ENCODE measurements around the gene PTCHD4. TPM values are rescaled to one million over a fixed set of nuclear protein-coding genes. Genes with fewer than 3 reads are reported as not detected.

The PTCHD4 gene
- 2.3 and 2.9 TPM in 2 replicates for polyA plus RNA-seq (2011; rRNA removed)
- 3.0 and 3.5 TPM in 2 replicates for polyA minus RNA-seq (2011; rRNA and poly(A)+ RNA removed)

GRCh38 chr6:48111143-48111506, at the start of gene PTCHD4:
Gene PTCHD4 (minus strand): TSS chr6:48111197. CDS start chr6:48068957, 42,240 bp downstream.
- Histone ChIP-seq H3K27ac (ENCODE audit: low read depth, low read length) (peak within 1 kb of the TSS; percentile 52), H3K27me3 (ENCODE audit: control insufficient read depth, insufficient read depth, low read length) (no peaks in the 10 kb centered on the region), H3K4me3 (ENCODE audit: low read depth, low read length) (peak within 1 kb of the TSS; percentile 55), H3K9me3 (ENCODE audit: control insufficient read depth, insufficient read depth, low read length) (no peaks in the 10 kb centered on the region)
- TF ChIP-seq CTCF (IDR thresholded peaks at IDR 0.05; ENCODE audit: low read depth, low read length), result no peak
- ChIA-PET POLR2A (no interaction called here), CTCF (no interaction called here)
- peak; percentile 6 for DNase-seq (ENCODE audit: low read depth, low spot score)

- no peak overlapping the region for H3K27ac ChIP-seq (ENCODE audit: low read depth, low read length)
- DNase-seq (ENCODE audit: low read depth, low spot score), result no peak
- POLR2A ChIA-PET, result no interaction called here
- CTCF ChIA-PET, result no interaction called here
- no peak for TF ChIP-seq CTCF (IDR thresholded peaks at IDR 0.05; ENCODE audit: low read depth, low read length)
- H3K9me3 ChIP-seq (ENCODE audit: control insufficient read depth, insufficient read depth, low read length), result no peaks in the 10 kb centered on the region
- H3K27me3 ChIP-seq (ENCODE audit: control insufficient read depth, insufficient read depth, low read length), result no peaks in the 10 kb centered on the region
- no peak overlapping the region for H3K4me3 ChIP-seq (ENCODE audit: low read depth, low read length)
Observed at GRCh38 chr6:48151142-48151541, 40.1 kb upstream of the PTCHD4 start.

- CTCF ChIA-PET, result no interaction called here
Observed at GRCh38 chr6:48150701-48151100, 39.7 kb upstream of the PTCHD4 start.

GRCh38 chr6:48147051-48147450, 36.1 kb upstream of the PTCHD4 start:
- Histone ChIP-seq H3K4me3 (ENCODE audit: low read depth, low read length) (no peak overlapping the region), H3K27me3 (ENCODE audit: control insufficient read depth, insufficient read depth, low read length) (no peaks in the 10 kb centered on the region), H3K27ac (ENCODE audit: low read depth, low read length) (no peak overlapping the region), H3K9me3 (ENCODE audit: control insufficient read depth, insufficient read depth, low read length) (no peaks in the 10 kb centered on the region)
- TF ChIP-seq CTCF (IDR thresholded peaks at IDR 0.05; ENCODE audit: low read depth, low read length), result no peak
- ChIA-PET CTCF (interaction anchor here (0.6 kb wide), 1 partner anchor 1562 kb away, joined by 4 read pairs; no protein-coding TSS in a partner anchor), POLR2A (no interaction called here)
- no peak for DNase-seq (ENCODE audit: low read depth, low spot score)

More at GRCh38 chr6:48150701-48151100, 39.7 kb upstream of the PTCHD4 start:
- POLR2A ChIA-PET, result no interaction called here
- H3K9me3 ChIP-seq (ENCODE audit: control insufficient read depth, insufficient read depth, low read length), result no peaks in the 10 kb centered on the region
- H3K4me3 ChIP-seq (ENCODE audit: low read depth, low read length), result no peak overlapping the region
- TF ChIP-seq CTCF (IDR thresholded peaks at IDR 0.05; ENCODE audit: low read depth, low read length), result no peak
- no peak overlapping the region for H3K27ac ChIP-seq (ENCODE audit: low read depth, low read length)
- no peaks in the 10 kb centered on the region for H3K27me3 ChIP-seq (ENCODE audit: control insufficient read depth, insufficient read depth, low read length)
- no peak for DNase-seq (ENCODE audit: low read depth, low spot score)

GRCh38 chr6:48144021-48144420, 33.0 kb upstream of the PTCHD4 start:
- Histone ChIP-seq H3K4me3 (ENCODE audit: low read depth, low read length) (no peak overlapping the region), H3K27ac (ENCODE audit: low read depth, low read length) (no peak overlapping the region), H3K9me3 (ENCODE audit: control insufficient read depth, insufficient read depth, low read length) (no peaks in the 10 kb centered on the region), H3K27me3 (ENCODE audit: control insufficient read depth, insufficient read depth, low read length) (no peaks in the 10 kb centered on the region)
- no peak for TF ChIP-seq CTCF (IDR thresholded peaks at IDR 0.05; ENCODE audit: low read depth, low read length)
- POLR2A ChIA-PET, result no interaction called here
- DNase-seq (ENCODE audit: low read depth, low spot score), result no peak
- CTCF ChIA-PET, result no interaction called here
